ENCODE measurements around the gene GALNT11. TPM values are rescaled to one million over a fixed set of nuclear protein-coding genes. Genes with fewer than 3 reads are reported as not detected.

GALNT11 gene
- total RNA-seq, result 25.4 and 34.3 TPM in 2 replicates

DNA sequence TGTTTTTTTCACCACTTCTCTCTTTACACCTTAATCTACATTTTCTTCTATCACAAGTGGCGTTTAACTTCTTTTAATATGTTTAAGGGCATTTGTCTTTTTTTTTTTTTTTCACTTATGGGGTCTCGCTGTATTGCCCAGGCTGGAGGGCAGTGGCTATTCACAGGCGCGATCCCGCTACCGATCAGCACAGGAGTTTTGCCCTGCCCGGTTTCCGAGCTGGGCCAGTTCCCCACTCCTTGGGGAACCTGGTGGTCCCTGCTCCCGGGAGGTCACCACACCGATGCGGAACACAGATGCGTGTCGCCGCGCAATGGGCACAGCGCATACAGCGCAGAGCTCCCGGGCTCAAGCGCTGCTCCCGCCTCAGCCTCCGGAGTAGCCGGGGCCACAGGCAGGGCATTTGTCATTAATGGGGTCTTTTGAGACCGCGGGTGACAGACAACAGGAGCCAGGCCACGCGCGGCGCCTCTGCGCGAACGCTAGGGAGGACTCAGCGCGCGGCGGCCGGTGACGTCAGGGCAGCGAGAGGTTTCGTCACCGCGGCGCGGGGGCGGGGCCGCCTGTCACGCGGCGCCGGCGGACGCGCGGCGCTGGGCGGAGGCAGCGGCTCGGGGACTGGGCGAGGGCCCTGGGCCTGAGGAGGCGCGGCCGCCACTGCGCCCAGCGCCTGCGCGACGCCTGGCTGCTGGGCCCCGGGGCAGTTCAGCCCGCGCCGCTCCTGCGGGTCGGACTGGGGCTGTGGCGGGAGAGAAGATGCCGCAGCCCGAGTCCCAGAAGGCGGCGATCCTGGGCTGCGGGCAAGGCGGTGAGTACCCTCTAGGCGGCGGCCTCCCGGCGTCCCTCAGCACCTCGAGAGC, at the start of gene GALNT11:
TSS of gene GALNT11 (plus strand) at position 598 of the 860 bp plus-strand sequence. CDS start 68,554 bp downstream, outside the sequence.

Other genes with a start within 250 kb of the GALNT11 start
- 24.8 and 29.3 TPM in 2 replicates for gene PRKAG2, start 148.6 kb upstream of the GALNT11 start, total RNA-seq
- gene GALNTL5, start 69.2 kb upstream of the GALNT11 start, total RNA-seq, result not detected in 2 replicates